GM21447 (cell line): ENCODE results near the gene THEMIS.
"Not testable (repeated sequence)": the region's sequence is repeated elsewhere in the genome, so short reads cannot be mapped to it uniquely, and the experiment has no call there.

Experiments
- ATAC-seq: cut with Tn5 transposase; IDR thresholded peaks from one replicate; pipeline ENCODE4 v1.9.1; 2021; ENCODE audit not compliant: unreplicated experiment

Gene THEMIS

GRCh38 chr6:127812985-127813698 lies 87.7 kb downstream of the THEMIS start:
- ATAC-seq, result no peak

DNA sequence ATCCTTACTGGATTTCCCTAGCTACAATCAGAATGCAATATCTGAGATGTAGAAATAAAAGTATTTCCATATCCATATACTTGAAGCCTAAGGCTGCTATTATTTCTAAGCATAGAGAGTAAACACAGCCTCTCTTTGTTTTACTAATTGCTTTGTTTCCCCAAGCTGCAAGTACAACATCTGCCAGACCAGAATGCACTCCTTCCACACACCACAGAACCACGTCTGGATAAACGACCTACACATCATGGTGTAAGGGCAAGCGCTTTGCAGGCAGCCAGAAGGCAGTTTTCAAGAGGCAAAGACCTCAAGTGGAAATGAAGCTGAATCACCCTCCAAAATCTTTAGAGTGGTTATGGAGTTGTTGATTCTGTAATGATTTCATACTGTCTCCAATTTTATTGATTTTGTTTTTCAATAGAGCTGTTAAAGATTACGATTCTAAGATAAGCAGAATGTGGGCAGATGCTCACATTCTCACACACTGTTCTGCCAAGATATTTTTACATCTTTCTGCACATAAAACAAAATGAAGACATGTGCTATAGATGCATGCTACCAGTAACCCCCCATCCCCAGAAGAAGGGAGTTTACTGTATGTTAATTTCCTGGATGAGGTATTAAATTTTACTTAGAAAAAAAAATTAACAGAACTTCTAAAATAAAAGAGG lies 88.8 kb downstream of the THEMIS start:
- no peak for ATAC-seq

- ATAC-seq, result no peak
Observed at GRCh38 chr6:127807806-127808517, 92.9 kb downstream of the THEMIS start.

DNA sequence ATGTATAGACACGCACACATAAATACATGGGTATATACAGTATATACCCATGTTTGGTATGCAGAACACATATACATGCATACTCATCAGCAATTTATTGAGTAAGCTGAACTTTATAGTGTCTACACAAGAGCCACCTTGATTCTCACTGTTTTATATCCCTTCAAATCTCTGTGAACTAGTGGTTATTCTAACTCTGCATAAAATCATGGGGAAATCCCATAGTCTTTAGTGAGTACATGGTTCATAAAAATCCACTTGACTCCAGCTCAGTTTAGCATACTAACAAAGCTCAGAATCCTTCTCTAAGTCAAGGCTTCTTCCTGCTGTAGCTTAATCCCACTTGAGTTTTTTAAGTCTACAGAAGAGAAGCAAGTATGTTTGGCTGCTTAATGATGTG lies 104.1 kb downstream of the THEMIS start:
- ATAC-seq, result no peak

DNA sequence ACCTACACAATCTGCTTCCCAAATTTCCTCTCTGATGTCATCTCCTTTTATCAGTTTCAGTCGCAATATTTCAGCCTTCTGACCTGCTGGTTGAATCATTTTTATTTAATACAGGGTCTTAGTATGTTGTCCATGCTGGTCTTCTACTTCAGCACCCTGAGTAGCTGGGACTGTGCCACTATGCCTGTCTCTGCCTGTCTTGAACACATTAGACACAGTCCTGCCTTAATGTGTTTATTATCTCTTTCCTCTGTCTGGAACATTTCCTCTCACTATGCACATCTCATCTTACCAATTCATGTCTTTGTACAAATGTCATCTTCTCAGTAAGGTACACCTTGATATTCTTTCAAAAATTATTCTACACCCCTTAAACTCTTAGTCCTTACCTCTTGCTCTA lies 106.5 kb downstream of the THEMIS start:
- ATAC-seq, result no peak

DNA sequence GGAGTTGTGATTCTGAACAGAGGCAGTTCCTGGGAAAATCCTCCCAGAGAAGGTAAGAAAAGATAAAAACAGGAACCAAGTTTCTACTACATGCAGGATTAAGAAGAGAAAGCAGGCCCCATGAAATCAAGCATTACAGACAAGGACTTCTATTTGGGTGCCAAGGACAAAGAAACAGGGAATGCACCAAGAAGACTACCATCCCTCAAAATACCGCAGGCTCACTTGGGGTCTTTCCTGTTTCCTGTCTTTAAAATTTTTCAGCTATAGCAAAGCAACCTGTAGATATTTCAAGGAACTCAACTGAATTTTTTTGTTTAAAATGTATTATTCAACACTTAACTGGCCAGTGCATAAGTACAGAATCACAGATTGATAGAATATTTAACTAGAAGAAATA lies 107.5 kb downstream of the THEMIS start:
- no peak for ATAC-seq

DNA sequence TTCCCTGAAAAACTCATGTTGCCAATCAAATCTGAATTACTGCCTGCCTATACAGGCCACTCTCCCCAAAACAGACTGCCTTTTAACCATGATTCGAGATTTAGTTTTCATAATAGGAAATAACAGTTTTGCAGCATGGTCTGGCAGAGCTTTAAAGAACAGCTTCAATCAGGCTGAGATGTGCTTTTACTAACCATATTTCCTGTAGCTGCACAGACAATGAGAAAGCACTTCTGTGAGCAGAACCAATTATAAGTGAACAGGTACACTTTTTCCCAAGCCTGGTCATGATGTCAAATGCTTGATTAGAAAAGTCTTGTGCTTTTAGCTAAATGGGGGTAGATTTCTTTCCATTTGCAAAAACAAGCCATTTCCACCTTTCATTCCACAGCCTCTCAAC lies 108.2 kb downstream of the THEMIS start:
- no peak for ATAC-seq

GRCh38 chr6:127791779-127792528 lies 108.9 kb downstream of the THEMIS start:
- no peak for ATAC-seq

GRCh38 chr6:127790571-127790970 lies 110.3 kb downstream of the THEMIS start:
- no peak for ATAC-seq

- no peak for ATAC-seq
Observed at GRCh38 chr6:127786109-127786508, 114.7 kb downstream of the THEMIS start.

DNA sequence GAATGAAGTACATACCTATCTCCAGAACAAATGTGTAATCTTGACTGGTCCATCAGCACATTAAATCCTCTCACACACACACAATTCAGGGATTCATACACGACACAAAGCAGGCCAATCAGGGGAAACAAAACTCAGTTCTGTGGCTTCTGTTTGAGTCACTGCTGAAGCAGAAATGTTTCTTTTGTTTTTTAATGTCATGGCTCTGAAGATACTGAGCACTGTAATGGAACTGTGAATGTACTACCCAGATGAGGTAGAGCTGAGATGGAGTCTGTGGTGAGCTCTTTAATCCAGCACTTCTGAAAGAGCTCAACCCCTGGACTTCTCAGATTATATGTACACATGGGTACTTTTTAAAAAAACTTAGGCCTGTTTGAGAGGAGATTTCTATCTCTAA lies 116.4 kb downstream of the THEMIS start:
- no peak for ATAC-seq

DNA sequence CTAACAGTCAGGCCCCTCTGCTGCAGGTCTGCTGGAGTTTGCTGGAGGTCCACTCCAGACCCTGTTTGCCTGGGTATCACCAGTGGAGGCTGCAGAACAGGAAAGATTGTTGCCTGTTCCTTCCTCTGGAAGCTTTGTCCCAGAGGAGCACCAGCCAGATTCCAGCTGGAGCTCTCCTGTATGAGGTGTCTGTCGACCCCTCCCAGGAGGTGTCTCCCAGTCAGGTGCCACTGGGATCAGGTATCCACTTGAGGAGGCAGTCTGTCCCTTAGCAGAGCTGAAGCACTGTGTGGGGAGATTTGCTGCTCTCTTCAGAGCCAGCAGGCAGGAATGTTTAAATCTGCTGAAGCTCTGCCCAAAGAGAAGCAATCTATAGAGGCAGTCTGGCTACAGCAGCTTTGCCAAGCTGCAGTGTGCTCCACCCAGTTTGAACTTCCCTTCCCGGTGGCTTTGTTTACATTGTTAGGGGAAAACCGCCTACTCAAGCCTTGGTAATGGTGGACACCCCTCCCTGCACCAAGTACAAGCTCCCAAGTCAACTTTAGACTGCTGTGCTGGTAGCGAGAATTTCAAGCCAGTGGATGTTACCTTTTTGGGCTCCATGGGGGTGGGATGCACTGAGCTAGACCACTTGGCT lies 119.1 kb downstream of the THEMIS start:
- ATAC-seq, result not testable (repeated sequence)

GRCh38 chr6:127776320-127776719 lies 124.5 kb downstream of the THEMIS start:
- no peak for ATAC-seq

DNA sequence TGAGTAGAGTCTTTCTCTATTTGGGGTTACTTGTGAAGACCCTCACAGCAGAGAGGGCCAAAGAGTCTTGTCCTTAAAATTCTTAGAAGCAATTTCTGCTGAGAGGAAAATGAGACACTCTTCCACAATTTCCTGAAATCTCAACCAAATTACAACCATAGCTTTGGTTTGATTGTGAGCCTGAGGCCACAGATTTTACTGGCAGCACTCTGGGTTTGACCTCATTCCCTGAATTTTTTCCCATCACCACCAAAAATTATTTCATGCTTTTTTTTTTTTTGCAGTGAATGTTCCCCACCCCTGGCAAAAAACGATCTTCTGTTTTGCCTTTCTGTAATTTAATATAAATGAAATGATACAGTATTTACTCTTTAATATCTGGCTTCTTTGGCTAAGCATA lies 125.5 kb downstream of the THEMIS start:
- ATAC-seq, result no peak

GRCh38 chr6:127768745-127769144 lies 132.1 kb downstream of the THEMIS start:
- ATAC-seq, result no peak

DNA sequence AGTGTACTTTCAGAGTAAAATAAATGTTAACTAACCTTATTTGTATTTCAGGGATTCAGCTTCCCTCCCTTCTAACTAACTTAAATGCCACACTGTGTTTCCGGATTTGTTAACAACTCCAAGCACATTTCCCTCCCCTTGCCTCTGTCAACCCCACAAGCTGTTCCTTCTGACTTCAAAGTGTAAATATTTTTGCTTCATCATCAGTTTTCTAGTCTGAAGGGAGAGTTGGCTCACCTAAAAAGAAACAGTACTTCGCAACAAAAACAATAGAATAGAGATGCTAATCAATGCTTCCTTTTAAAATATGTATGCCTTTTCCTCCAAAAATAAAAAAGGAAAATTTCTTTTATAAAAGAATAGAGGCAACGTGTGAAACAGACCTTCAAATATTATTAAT lies 132.6 kb downstream of the THEMIS start:
- no peak for ATAC-seq

DNA sequence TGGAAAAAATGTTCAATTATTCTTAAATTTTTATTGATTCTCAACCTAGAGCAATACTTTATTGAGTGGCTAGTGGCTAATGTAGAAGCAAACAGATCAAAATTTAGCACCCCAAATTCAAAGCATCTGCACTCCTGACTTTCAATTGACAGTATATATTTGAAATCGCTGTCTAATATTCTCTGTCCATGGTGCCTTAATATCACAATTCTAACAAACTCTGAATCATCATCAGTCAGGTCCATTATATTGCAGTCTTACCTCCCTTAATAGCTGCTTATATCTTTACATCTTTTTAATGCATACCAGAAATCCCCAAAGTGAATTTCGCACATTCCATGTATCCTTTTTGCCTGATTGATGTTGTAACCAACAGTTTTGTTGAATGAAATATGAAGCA lies 134.9 kb downstream of the THEMIS start:
- no peak for ATAC-seq

DNA sequence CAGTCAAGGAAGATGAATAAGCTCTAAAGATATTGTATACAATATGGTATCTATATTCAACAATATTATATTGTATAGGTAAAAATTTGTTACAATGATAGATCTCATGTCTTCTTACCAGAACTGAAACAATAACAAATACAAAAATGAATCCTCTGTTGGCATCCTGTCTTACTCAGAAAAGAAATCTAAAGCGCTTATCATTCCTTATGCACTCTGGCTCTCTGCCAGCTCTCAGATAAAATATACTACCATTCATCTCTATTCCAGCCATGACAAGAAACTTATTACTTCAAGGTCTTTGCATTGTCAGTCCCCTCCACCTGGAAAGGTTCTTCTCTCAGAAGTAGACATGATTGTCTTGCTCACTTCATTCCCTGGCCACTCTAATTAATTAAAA lies 138.6 kb downstream of the THEMIS start:
- ATAC-seq, result no peak

- no peak for ATAC-seq
Observed at GRCh38 chr6:127761084-127761483, 139.8 kb downstream of the THEMIS start.

DNA sequence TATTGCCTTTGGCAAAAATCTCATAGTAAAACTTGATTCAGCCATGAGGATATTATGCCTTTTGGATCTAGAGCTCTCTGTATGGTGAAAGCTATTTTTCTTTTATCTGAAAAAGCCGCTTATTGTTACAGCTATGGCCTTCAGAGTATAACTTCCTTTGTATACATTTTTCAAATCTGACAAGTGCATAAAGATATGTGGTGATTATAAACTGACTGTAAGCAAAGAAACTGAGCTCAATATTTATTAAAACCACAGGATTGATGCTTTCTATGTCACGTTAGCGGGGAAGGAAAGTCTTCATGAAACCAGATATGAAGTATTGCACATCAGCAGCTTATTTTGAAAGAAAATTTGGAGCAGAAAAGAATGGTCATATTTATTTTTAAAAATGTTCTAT lies 151.8 kb downstream of the THEMIS start:
- no peak for ATAC-seq

DNA sequence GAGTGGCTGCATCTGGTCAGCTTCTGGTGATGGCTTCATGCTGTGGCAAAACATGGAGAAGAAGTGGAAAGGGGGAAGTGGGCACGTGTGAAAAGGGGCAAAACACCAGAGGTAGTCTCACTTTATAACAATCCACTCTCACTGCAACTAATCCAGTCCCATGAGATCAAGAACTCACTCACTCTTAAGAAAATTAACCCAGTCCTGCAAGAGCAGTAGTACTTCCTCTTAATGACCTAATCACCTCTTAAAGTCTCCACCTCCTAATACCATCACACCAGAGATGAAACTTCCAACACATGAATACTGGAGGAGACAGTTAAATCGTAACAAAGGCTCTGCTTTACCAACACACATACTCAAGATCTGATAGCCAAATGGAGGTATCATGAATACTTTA lies 152.6 kb downstream of the THEMIS start:
- ATAC-seq, result no peak
